K562 (cell line): Measurements from ENCODE around the gene METTL25B. TPM values are rescaled to one million over a fixed set of nuclear protein-coding genes. Genes with fewer than 3 reads are reported as not detected.

ENCODE experiments used
- FIP1L1 ChIP-seq: fragments of 200-400 bp; formaldehyde crosslinking; IDR thresholded peaks from 2 replicates; pipeline ENCODE4 v1.6.1; 2018; ENCODE audit warnings: mild to moderate bottlenecking, low read depth, low read length; ENCODE audit not compliant: poor library complexity, severe bottlenecking
- KDM4B ChIP-seq, 2 experiments: fragments of 450-650 bp in 1 of 2; sonication (generic) in 1 of 2; IDR thresholded peaks; 2 replicates each; pipeline ENCODE4 v1.6.1; 2016 to 2017; ENCODE audit warnings: borderline replicate concordance in 2 of 2, antibody characterized with exemption in 1 of 2, low read depth in 1 of 2, mild to moderate bottlenecking in 1 of 2
- PATZ1 ChIP-seq: fragments of 250-450 bp; sonication (Bioruptor Pico); IDR thresholded peaks from 2 replicates; pipeline ENCODE4 v1.5.0; 2020; ENCODE audit warnings: mild to moderate bottlenecking, borderline replicate concordance
- SMARCE1 ChIP-seq: fragments of 450-650 bp; IDR thresholded peaks from 2 replicates; pipeline ENCODE4 v1.7.1; 2016; ENCODE audit warnings: mild to moderate bottlenecking
- ZBTB11 ChIP-seq, 3 experiments: fragments of 200-800 bp in 1 of 3; fragments of 250-450 bp in 1 of 3; fragments of 450-650 bp in 1 of 3; sonication (Bioruptor Pico) in 1 of 3; sonication (Bioruptor generic) in 1 of 3; formaldehyde crosslinking in 1 of 3; IDR thresholded peaks; 2 replicates each; pipeline versions ENCODE4 v1.6.1 to v1.8.0; 2016 to 2022; ENCODE audit warnings: mild to moderate bottlenecking in 2 of 3, missing genetic modification characterization in 2 of 3, missing compliant biosample characterization in 1 of 3, moderate library complexity in 1 of 3
- ZC3H8 ChIP-seq: fragments of 450-650 bp; IDR thresholded peaks from 2 replicates; pipeline ENCODE4 v1.6.1; 2017
- ZNF316 ChIP-seq: fragments of 450-650 bp; IDR thresholded peaks from 2 replicates; pipeline ENCODE4 v1.6.1; 2016
- polyA plus RNA-seq, 8 experiments: library from polyadenylated mRNA; depleted of rRNA in 4 of 8; stranded (reverse) in 5 of 8; unstranded in 3 of 8; fragments of >200 nt; fragmentation: Nextera tagmentation in 2 of 8; fragmentation: Illumina TruSeq in 1 of 8; extraction: Ambion mirVana in 2 of 8; extraction: Trizol in 1 of 8; gene quantifications; 2 replicates each; pipeline versions ENCODE4 v1.2.1 to v1.2.3, GENCODE V29; 2011 to 2014; ENCODE audit warnings: inconsistent platforms in 1 of 8, missing spikeins in 1 of 8
- total RNA-seq, 7 experiments: library from RNA; depleted of rRNA in 6 of 7; stranded (reverse); fragments of >200 nt in 6 of 7; fragmentation: Illumina TruSeq in 2 of 7; extraction: Trizol in 2 of 7; gene quantifications; 2 replicates each; pipeline versions ENCODE4 v1.2.1 to v1.2.3, GENCODE V29; 2011 to 2021; ENCODE audit warnings: low replicate concordance in 1 of 7
- TF ChIP-seq, protein P1 (sequence below), 2 experiments: fragments of 450-650 bp; IDR thresholded peaks; 2 replicates each; pipeline ENCODE4 v1.6.1; 2016; ENCODE audit warnings: mild to moderate bottlenecking in 2 of 2, borderline replicate concordance in 1 of 2, low read depth in 1 of 2, moderate library complexity in 1 of 2
- TF ChIP-seq, protein P2 (sequence below), 2 experiments: fragments of 450-650 bp in 1 of 2; sonication (generic) in 1 of 2; formaldehyde crosslinking; conservative IDR thresholded peaks; 2 replicates each; pipeline versions ENCODE4 v1.4.0 to v1.8.1; 2020 to 2022; ENCODE audit warnings: mild to moderate bottlenecking in 1 of 2, missing genetic modification reagents in 1 of 2

Gene METTL25B
- total and polyA plus RNA-seq, 9 of the 15 experiments (the other 6 are each of a cell fraction or from before 2014, with no cell fraction given): 7.7 to 48.3 (median 33.1) TPM

DNA sequence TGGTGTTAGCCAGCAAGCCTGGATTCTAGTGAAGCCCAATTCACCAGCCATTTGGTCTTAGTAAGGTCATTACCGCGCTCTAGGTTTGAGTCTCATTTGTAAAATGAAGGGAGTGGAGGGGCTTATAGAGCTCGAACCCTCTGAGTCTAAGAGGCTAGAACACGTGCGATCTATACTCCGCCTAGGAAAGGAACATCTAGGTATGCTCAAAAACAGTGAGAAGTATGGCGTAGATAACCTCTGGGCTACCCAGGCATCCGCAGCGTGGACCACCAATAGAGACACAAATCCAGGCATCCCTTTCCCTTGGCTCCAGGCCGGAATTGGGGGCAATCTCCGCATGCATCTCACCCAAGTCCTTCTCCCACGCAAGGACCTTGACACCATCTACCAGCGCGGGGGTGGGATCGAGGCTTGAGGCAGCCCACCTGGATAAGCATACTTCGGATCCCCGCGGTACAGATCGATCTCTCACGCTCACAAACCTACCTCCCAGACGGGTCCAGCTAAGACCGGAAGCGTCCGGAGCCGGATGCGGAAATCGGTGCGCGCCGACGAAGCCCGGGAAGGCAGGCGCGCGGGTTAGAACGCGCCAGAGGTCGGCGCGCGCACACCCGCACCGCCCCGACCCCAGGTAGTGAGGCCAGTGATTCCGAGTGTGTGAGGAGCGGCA, at the start of gene METTL25B (continued):
- TF ChIP-seq, protein P1, sequence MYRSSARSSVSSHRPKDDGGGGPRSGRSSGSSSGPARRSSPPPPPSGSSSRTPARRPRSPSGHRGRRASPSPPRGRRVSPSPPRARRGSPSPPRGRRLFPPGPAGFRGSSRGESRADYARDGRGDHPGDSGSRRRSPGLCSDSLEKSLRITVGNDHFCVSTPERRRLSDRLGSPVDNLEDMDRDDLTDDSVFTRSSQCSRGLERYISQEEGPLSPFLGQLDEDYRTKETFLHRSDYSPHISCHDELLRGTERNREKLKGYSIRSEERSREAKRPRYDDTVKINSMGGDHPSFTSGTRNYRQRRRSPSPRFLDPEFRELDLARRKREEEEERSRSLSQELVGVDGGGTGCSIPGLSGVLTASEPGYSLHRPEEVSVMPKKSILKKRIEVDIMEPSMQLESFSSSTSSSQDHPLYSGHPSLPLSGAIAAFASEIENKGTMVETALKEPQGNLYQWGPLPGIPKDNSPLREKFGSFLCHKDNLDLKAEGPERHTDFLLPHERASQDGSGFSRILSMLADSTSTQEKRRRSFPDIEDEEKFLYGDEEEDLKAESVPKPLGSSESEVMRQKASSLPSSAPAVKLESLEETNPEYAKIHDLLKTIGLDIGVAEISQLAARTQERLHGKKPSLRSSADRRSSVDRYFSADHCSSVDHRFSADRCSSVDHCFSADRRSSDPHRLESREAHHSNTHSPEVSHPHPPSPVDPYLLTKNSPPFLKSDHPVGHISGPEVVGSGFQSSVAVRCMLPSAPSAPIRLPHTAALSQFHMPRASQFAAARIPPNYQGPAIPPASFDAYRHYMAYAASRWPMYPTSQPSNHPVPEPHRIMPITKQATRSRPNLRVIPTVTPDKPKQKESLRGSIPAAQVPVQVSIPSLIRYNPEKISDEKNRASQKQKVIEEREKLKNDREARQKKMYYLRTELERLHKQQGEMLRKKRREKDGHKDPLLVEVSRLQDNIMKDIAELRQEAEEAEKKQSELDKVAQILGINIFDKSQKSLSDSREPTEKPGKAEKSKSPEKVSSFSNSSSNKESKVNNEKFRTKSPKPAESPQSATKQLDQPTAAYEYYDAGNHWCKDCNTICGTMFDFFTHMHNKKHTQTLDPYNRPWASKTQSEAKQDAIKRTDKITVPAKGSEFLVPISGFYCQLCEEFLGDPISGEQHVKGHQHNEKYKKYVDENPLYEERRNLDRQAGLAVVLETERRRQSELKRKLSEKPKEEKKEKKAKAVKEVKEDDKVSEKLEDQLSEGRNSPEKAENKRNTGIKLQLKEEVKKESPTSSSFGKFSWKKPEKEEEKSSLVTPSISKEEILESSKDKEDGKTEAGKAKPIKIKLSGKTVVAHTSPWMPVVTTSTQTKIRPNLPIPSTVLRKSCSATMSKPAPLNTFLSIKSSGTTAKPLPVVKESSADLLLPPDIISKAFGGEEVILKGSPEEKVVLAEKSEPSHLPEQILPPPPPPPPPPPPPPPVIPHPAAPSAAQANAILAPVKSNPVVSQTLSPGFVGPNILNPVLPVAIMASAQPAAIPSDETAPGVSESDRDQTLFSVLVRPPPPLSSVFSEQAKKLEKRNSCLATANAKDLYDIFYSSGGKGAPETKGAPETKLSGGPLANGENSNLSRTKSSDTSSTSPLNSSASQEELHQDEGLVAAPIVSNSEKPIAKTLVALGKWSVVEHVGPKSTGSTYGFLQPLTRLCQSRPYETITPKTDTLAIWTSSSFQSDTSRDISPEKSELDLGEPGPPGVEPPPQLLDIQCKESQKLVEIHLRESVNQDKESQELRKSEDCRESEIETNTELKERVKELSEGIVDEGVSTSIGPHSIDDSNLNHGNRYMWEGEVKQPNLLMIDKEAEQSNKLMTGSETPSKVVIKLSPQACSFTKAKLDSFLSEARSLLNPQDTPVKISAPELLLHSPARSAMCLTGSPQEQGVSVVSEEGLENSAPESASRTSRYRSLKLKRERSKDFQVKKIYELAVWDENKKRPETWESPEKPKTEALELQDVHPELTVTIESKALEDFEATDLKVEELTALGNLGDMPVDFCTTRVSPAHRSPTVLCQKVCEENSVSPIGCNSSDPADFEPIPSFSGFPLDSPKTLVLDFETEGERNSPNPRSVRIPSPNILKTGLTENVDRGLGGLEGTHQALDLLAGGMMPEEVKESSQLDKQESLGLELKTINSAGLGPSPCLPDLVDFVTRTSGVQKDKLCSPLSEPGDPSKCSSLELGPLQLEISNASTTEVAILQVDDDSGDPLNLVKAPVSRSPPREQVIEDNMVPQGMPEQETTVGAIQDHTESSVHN (IDR thresholded peaks at IDR 0.05; ENCODE audit: borderline replicate concordance in 1 of 2, low read depth in 1 of 2): no peak
- TF ChIP-seq SMARCE1: no peak
- TF ChIP-seq ZC3H8: no peak
- no peak for TF ChIP-seq PATZ1
- no peak for TF ChIP-seq ZNF316
- TF ChIP-seq, protein P2, sequence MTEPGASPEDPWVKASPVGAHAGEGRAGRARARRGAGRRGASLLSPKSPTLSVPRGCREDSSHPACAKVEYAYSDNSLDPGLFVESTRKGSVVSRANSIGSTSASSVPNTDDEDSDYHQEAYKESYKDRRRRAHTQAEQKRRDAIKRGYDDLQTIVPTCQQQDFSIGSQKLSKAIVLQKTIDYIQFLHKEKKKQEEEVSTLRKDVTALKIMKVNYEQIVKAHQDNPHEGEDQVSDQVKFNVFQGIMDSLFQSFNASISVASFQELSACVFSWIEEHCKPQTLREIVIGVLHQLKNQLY (CRISPR knock-in tag; conservative IDR thresholded peaks at IDR 0.05): no peak
- no peak for TF ChIP-seq FIP1L1
- TF ChIP-seq ZBTB11 (CRISPR knock-in tag; IDR thresholded peaks at IDR 0.05): no peak; a peak in 1 of 6 replicates
- no peak for TF ChIP-seq KDM4B (IDR thresholded peaks at IDR 0.05; ENCODE audit: borderline replicate concordance in 2 of 2, low read depth in 1 of 2)
